Glomerular endothelial cell (primary cell): ENCODE data around the gene DAPK1. TPM values are rescaled to one million over a fixed set of nuclear protein-coding genes. Genes with fewer than 3 reads are reported as not detected.

Source experiments
- DNase-seq: peaks from one replicate; pipeline ENCODE4 v3.0.0-alpha.2; 2011; ENCODE audit warnings: low read depth, low spot score; ENCODE audit errors: extremely low read depth
- total RNA-seq: library from RNA; depleted of rRNA; stranded (reverse); fragments of >200 nt; gene quantifications from 2 replicates; pipeline ENCODE4 v1.2.3, GENCODE V29; 2015

The DAPK1 gene
- total RNA-seq, 1 donor from 2014 or later, result 63.8 TPM

DNA sequence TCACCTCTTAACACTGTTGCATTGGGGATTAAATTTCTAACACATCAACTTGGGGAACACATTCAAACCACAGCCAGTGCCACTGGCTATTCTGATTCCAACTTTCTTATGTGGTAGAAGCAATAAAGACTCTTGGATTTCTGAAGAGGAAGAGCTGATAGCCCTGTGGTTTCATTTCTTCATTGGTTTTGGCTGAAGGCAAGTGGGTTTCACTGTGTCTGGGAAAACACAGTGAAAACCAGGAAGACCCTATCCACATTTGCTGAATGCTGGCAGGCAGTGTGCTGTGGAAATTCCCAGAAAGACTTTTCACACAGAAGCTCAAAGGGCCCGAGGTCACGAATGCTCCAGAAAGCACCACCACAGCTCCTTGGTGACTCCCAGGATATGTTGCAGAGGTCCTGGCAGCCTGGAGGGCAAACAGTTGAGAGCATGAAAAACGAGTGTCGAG lies 67.1 kb downstream of the DAPK1 start:
- no peak for DNase-seq

- no peak for DNase-seq
These were observed 69.3 kb downstream of the DAPK1 start for GRCh38 chr9:87567001-87567400.

- DNase-seq, result no peak
These were observed 69.9 kb downstream of the DAPK1 start for GRCh38 chr9:87567571-87567970.

GRCh38 chr9:87567983-87568382 lies 70.3 kb downstream of the DAPK1 start:
- DNase-seq, result no peak

GRCh38 chr9:87568401-87568800 lies 70.7 kb downstream of the DAPK1 start:
- no peak for DNase-seq

DNA sequence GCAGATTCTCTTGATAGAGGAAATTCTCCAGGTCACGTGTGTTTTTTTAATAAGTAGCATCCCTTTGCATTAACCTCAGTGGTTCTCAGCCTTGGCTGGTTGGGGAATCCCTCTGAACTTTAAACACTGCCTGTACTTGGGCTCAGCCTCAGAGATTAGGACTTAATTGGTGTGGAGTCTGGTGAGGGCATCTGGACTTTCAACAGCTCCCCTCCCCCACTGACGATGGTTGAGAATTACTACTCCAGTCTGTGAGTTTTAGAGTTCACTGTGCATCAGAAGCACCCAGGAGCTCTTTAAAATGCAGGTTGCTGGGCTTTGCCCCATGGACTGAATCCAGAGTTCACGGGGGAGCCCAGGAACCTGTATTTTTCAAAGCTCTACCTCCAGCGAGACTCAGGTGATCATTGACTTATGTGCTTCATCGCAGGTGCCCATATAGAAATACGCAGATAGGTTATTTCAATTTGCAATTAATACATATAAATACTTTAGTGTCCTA lies 71.4 kb downstream of the DAPK1 start:
- no peak for DNase-seq

DNA sequence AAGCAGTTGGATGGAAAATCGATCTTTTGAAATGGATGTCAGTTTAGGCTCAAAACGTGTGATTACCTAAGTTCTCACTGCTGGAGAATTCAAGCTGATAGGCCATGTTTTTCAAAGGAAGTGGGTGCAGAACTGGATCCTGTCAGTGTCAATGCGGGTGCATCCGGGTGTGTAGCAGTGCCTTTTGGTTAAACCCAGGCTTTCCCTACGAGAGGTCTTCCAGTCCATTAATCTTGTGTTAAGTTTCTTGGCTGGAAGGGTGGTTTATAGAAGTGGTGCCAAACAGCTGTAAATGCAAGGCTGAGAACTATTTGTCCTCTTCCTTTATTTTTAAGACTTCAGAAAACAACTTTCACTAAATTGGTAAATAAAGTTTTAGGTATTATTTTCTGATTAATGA lies 71.9 kb downstream of the DAPK1 start:
- no peak for DNase-seq

GRCh38 chr9:87570000-87570908 lies 72.6 kb downstream of the DAPK1 start:
- DNase-seq, result no peak

DNA sequence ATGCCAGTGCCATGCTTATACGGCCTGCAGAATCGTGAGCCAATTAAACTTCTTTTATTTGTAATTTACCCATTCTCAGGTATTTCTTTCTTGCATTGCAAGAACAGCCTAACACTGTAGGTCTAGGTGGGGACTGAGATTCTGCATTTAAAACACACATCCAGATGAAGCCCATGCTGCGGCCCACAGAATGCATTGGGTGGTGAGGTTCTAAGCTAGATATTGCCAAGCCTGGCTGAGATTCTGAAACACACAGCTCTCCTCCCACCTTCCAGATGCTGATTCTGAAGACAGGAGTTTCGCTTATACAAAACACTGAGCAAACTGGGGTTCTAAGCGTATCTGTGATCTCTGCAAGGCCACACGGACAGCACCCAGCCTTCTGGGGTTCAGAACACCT lies 75.1 kb downstream of the DAPK1 start:
- DNase-seq, result no peak

DNA sequence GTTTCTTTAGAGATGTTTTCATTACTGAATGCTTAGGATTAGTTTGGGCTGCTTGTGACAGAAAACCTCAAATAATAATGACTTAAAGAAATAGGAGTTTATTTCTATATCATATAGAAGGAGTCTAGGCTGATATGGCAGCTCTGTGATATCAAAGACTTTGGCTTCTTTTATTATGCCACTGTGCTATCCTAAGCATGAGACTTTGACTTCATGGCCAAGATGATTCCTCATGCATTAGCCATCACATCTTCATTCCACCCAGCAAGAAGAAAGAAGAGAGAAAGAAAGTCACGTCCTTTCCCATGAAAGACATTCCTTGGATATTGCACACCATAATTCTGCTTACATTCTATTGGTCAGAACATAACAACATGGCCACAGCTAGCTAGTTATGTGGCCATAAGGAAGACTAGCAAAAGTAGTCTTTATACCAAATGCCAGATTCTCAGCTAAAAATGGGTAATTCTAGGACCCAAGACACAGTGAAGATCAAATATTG lies 76.2 kb downstream of the DAPK1 start:
- DNase-seq, result no peak

DNA sequence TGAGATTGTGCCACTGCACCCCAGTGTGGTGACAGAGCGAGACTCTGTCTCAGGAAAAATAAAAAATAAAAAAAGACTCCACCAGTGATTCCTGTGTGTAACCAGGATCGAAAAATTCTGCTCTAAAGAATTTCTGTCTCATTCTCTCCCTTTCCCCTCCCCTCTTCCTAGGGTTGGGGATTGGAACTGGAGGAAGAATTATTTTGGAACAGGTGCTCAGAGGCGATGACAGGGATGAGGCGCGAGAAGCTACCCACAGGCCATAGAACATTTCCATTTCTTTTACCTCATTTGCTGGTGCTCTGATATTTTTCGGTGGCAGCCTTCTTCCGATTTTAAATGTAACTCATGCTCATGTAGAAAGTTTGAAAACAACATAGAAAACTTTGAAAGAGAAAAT lies 80.1 kb downstream of the DAPK1 start:
- DNase-seq, result no peak

- DNase-seq, result no peak
These were observed 81.0 kb downstream of the DAPK1 start for GRCh38 chr9:87578625-87579024.

GRCh38 chr9:87579781-87580541 lies 82.3 kb downstream of the DAPK1 start:
- no peak for DNase-seq

GRCh38 chr9:87580941-87581438 lies 83.3 kb downstream of the DAPK1 start:
- no peak for DNase-seq

GRCh38 chr9:87581513-87581912 lies 83.8 kb downstream of the DAPK1 start:
- DNase-seq, result peak; percentile 34

GRCh38 chr9:87581949-87582637 lies 84.4 kb downstream of the DAPK1 start:
- DNase-seq, result no peak

GRCh38 chr9:87584326-87584725 lies 86.7 kb downstream of the DAPK1 start:
- DNase-seq, result no peak

DNA sequence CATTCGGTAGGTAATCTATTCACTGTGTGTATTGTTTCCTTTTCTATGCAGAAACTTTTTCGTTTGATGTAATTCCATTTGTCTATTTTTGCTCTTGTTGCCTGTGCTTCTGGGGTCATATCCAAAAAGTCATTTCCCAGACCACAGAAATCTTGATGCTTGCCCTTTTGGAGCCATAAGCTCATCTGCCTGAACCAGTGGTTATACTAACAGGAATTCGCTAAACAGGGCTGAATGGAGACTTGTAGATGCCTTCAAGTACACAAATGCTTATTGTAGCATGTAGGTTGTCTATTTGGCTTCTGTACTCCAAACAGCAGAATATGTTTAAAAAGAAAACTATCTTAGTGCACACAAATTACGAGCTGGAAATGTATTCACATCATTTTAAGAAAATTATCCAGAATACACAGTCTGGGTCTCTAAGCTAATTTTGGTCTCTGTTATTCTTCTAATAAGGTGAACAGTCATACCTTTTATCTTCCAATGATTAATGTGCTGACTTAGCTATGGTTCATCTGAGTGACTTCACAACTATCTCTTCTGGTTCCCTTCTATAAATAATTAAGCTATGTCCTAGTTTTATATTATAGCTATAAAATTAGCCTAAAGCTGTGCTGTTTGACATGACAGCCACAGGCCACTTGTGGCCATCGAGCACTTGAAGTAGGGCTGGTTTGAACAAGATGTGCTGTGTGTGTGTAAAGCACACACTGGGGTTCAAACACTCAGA lies 87.6 kb downstream of the DAPK1 start:
- no peak for DNase-seq

GRCh38 chr9:87586731-87587355 lies 89.2 kb downstream of the DAPK1 start:
- DNase-seq, result no peak

DNA sequence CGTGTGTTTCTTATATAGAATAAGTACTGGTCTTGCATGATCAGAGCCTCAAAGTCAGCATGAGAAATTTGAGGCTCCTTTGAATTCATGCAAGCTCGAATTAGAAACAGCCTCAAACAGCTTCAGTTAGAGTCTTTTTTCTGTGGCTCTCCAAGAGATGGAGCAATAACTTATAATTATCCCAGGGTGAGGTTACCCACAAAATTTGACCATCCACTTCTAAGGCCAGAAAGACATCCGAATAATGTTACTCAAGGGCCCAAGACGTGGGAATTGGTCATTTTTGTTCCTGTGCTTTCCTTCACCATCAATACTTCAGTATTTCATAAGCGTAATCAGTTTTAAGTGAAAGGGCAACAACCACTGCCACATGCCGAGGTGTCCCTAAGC lies 89.7 kb downstream of the DAPK1 start:
- DNase-seq, result no peak
